A673 (cell line): Measurements from ENCODE around the gene VTI1B. TPM values are rescaled to one million over a fixed set of nuclear protein-coding genes. Genes with fewer than 3 reads are reported as not detected.

Experiments used
- BruUV-seq: library from RNA; stranded (reverse); fragments of 400-500 nt; replicated peaks from 2 replicates; lab custom pipeline; 2021; lab: Mats Ljungman, UMichigan
- CTCF ChIA-PET: fragments of 300-600 bp; sonication (Branson Sonifier 250); formaldehyde crosslinking; loops from one replicate; lab custom pipeline; 2022; ENCODE audit warnings: antibody characterized with exemption; lab: Charles Lee
- POLR2A ChIA-PET: fragments of 300-600 bp; sonication (Branson Sonifier 250); formaldehyde crosslinking; loops from one replicate; lab custom pipeline; 2022; ENCODE audit warnings: antibody characterized with exemption; ENCODE audit not compliant: low non-redundant PET; lab: Charles Lee
- DNase-seq: peaks from one replicate; pipeline ENCODE4 v3.0.0-alpha.2; 2015; ENCODE audit warnings: low spot score
- H3K27ac ChIP-seq: fragments of 200-600 bp; sonication (generic); 2 replicates; pipeline ENCODE4 v1.5.1; 2016; ENCODE audit warnings: mixed run types, low read depth, mild to moderate bottlenecking, mixed read lengths, antibody characterized with exemption, low read length; ENCODE audit not compliant: poor library complexity, severe bottlenecking
- H3K27me3 ChIP-seq: fragments of 200-600 bp; sonication (generic); replicated peaks from 2 replicates; pipeline ENCODE4 v1.6.1; 2017; ENCODE audit warnings: mixed run types, low read depth, mild to moderate bottlenecking, mixed read lengths, antibody characterized with exemption, low read length; ENCODE audit not compliant: insufficient read depth, poor library complexity
- H3K36me3 ChIP-seq: fragments of 200-600 bp; sonication (generic); 2 replicates; pipeline ENCODE4 v1.6.1; 2016; ENCODE audit warnings: mixed run types, mild to moderate bottlenecking, mixed read lengths, antibody characterized with exemption, low read length; ENCODE audit not compliant: insufficient read depth, poor library complexity, severe bottlenecking
- H3K4me1 ChIP-seq: fragments of 200-600 bp; sonication (generic); 2 replicates; pipeline ENCODE4 v1.6.1; 2017; ENCODE audit warnings: mixed run types, mild to moderate bottlenecking, mixed read lengths, antibody characterized with exemption, low read length; ENCODE audit not compliant: insufficient read depth, poor library complexity, severe bottlenecking
- H3K4me3 ChIP-seq: fragments of 200-600 bp; sonication (generic); 2 replicates; pipeline ENCODE4 v1.5.1; 2016; ENCODE audit warnings: low read depth, mixed run types, mild to moderate bottlenecking, mixed read lengths, low read length; ENCODE audit not compliant: poor library complexity, severe bottlenecking
- H3K9me3 ChIP-seq: fragments of 200-600 bp; sonication (generic); 2 replicates; pipeline ENCODE4 v1.6.1; 2016; ENCODE audit warnings: mixed run types, low read depth, mild to moderate bottlenecking, mixed read lengths, antibody characterized with exemption, low read length; ENCODE audit not compliant: poor library complexity, severe bottlenecking
- EZH2 ChIP-seq: fragments of 200-600 bp; sonication (generic); IDR thresholded peaks from 2 replicates; pipeline ENCODE4 v1.6.1; 2017; ENCODE audit warnings: borderline replicate concordance, low read depth, mild to moderate bottlenecking, mixed read lengths, antibody characterized with exemption, low read length; ENCODE audit not compliant: poor library complexity, severe bottlenecking
- intact Hi-C: fragments of 100-400 bp; cut with micrococcal nuclease; formaldehyde crosslinking; loops from one replicate; pipeline ENCODE4 v1.10.0; 2022; ENCODE audit not compliant: unreplicated experiment
- total RNA-seq: library from RNA; stranded (reverse); gene quantifications from 2 replicates; pipeline ENCODE4 v1.2.3, GENCODE V29; 2021
- TF ChIP-seq, protein P1 (sequence below): fragments of 300-800, 200-600 bp; sonication (generic); conservative IDR thresholded peaks from 2 replicates; pipeline ENCODE4 v1.5.1; 2017; ENCODE audit warnings: low read depth, mild to moderate bottlenecking, antibody characterized with exemption, low read length, moderate library complexity, mixed read lengths

The VTI1B gene
- total RNA-seq, 1 experiment from 2014 or later = 123 TPM

DNA sequence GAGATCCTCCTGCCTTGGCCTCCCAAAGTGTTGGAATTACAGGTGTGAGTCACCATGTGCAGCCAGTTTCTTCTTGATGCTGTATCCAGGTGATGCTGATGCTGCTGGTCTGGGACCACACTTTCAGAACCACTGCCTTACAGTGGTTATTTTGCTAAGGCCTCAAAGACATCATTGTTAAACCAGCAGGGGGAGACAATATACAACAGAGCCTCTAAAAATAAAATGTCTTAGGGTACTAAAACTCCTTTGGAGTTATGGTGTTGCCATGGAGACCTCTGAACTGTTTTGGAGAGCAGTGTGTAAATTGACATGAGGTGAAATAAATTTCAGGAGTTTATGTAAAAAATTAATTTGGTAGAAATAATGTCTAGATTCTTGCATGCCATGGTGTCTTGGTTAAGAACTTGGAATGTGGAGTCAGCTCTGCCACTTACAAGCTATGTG is 55.8 kb downstream of the VTI1B start:
- intact Hi-C loops = loop anchor here (1.0 to 2.0 kb wide), 2 partner anchors 48 to 86 kb away; no protein-coding TSS in a partner anchor
- H3K9me3 ChIP-seq = no peaks in the 10 kb centered on the region
- no peaks in the 10 kb centered on the region for H3K36me3 ChIP-seq
- H3K4me1 ChIP-seq = peaks cover 31% of the 10 kb centered on the region
- no peak overlapping the region for H3K27ac ChIP-seq
- no TSS peak for BruUV-seq
- TF ChIP-seq EZH2 = no peak
- TF ChIP-seq, protein P1, sequence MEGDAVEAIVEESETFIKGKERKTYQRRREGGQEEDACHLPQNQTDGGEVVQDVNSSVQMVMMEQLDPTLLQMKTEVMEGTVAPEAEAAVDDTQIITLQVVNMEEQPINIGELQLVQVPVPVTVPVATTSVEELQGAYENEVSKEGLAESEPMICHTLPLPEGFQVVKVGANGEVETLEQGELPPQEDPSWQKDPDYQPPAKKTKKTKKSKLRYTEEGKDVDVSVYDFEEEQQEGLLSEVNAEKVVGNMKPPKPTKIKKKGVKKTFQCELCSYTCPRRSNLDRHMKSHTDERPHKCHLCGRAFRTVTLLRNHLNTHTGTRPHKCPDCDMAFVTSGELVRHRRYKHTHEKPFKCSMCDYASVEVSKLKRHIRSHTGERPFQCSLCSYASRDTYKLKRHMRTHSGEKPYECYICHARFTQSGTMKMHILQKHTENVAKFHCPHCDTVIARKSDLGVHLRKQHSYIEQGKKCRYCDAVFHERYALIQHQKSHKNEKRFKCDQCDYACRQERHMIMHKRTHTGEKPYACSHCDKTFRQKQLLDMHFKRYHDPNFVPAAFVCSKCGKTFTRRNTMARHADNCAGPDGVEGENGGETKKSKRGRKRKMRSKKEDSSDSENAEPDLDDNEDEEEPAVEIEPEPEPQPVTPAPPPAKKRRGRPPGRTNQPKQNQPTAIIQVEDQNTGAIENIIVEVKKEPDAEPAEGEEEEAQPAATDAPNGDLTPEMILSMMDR = peak; percentile 77
- H3K27me3 ChIP-seq = no peaks in the 10 kb centered on the region
- ChIA-PET CTCF (interaction anchor here (0.6 to 2.4 kb wide), 5 partner anchors 37 to 86 kb away, joined by 3 to 27 read pairs (median 4); partner anchors contain the start of gene RDH11), POLR2A (interaction anchor here (0.9 kb wide), 1 partner anchor 48 kb away, joined by 4 read pairs; no protein-coding TSS in a partner anchor)
- H3K4me3 ChIP-seq = no peak overlapping the region
- DNase-seq = peak; percentile 90

GRCh38 chr14:67610491-67610890 is 63.9 kb downstream of the VTI1B start:
- Histone ChIP-seq H3K27ac (no peak overlapping the region), H3K9me3 (no peaks in the 10 kb centered on the region), H3K27me3 (no peaks in the 10 kb centered on the region), H3K4me1 (no peaks in the 10 kb centered on the region), H3K36me3 (no peaks in the 10 kb centered on the region), H3K4me3 (no peak overlapping the region)
- no TSS peak for BruUV-seq
- TF ChIP-seq, protein P1 = no peak
- TF ChIP-seq EZH2 = no peak
- POLR2A ChIA-PET = no interaction called here
- CTCF ChIA-PET = no interaction called here
- no peak for DNase-seq
- intact Hi-C loops = no loop called here

DNA sequence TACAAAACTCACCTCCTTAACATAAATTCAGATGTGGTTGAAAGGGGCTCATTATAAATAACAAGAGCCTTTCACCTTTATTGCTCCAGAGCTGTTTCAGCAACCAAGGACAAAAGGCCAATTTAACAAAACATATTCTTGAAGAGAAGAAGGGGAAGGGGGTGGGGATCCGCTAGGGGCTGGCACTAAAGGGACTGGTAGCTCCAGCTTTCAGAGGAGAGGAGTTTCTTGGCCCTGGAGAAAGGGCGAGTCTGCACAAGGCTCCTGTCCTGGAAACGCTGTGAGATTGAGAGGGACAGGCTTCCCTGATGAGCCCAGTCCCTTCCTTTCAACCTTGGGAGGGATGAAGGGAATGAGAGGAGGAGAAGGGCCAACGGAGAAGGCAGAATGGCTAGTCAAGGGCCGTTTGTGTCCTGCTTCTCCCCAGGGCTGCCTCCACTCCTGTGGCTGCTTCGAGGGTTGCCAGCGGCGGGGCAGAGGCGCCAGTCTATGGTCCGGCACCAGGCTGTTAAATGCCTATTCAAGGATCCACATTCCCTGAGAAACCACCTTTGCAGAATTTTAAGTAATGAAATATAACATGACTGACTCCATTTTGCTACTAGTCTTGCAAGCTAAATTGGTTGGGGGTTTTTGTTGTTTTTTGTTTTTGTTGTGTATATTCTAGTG is 64.7 kb downstream of the VTI1B start:
- no peak for DNase-seq
- Histone ChIP-seq H3K4me3 (no peak overlapping the region), H3K27ac (no peak overlapping the region), H3K4me1 (no peaks in the 10 kb centered on the region), H3K9me3 (no peaks in the 10 kb centered on the region), H3K36me3 (no peaks in the 10 kb centered on the region), H3K27me3 (no peaks in the 10 kb centered on the region)
- TF ChIP-seq EZH2 = no peak
- TF ChIP-seq, protein P1 = no peak
- BruUV-seq = no TSS peak
- CTCF ChIA-PET = no interaction called here
- intact Hi-C loops = no loop called here
- POLR2A ChIA-PET = no interaction called here
